Bronchial epithelial cell (primary cell): ENCODE results near the gene SLC6A3. TPM values are rescaled to one million over a fixed set of nuclear protein-coding genes. Genes with fewer than 3 reads are reported as not detected.

Source experiments
- DNase-seq: peaks from one replicate; pipeline ENCODE4 v3.0.0-alpha.2; 2010; ENCODE audit warnings: low read depth
- FAIRE-seq: peaks from 2 replicates; lab custom pipeline; 2011; peaks lifted over from hg19 to GRCh38; lab: Jason Lieb, UNC
- H3K27me3 ChIP-seq: 2 replicates; pipeline ENCODE4 v1.5.1; 2011; ENCODE audit warnings: low read length; ENCODE audit not compliant: control insufficient read depth, insufficient read depth
- H3K36me3 ChIP-seq: 2 replicates; pipeline ENCODE4 v1.5.1; 2011; ENCODE audit warnings: low read length; ENCODE audit not compliant: control insufficient read depth, insufficient read depth
- H3K4me3 ChIP-seq: 2 replicates; pipeline ENCODE4 v1.5.1; 2011; ENCODE audit warnings: mild to moderate bottlenecking, low read depth, low read length, control low read depth
- total RNA-seq: library from RNA; depleted of rRNA; stranded (reverse); fragments of >200 nt; gene quantifications from 2 replicates; pipeline ENCODE4 v1.2.1, GENCODE V29; 2014
- TF ChIP-seq, protein P1 (sequence below): IDR thresholded peaks from 2 replicates; pipeline ENCODE4 v1.5.1; 2011; ENCODE audit warnings: mild to moderate bottlenecking, moderate library complexity, low read length, control low read depth, inconsistent platforms; ENCODE audit not compliant: insufficient read depth, severe bottlenecking

Gene SLC6A3
- total RNA-seq, 1 donor from 2014 or later = not detected

GRCh38 chr5:1443171-1443570 lies 2.1 kb downstream of the SLC6A3 start:
- Histone ChIP-seq H3K36me3 (no peaks in the 10 kb centered on the region), H3K4me3 (no peak overlapping the region), H3K27me3 (peaks cover 27% of the 10 kb centered on the region)
- TF ChIP-seq, protein P1, sequence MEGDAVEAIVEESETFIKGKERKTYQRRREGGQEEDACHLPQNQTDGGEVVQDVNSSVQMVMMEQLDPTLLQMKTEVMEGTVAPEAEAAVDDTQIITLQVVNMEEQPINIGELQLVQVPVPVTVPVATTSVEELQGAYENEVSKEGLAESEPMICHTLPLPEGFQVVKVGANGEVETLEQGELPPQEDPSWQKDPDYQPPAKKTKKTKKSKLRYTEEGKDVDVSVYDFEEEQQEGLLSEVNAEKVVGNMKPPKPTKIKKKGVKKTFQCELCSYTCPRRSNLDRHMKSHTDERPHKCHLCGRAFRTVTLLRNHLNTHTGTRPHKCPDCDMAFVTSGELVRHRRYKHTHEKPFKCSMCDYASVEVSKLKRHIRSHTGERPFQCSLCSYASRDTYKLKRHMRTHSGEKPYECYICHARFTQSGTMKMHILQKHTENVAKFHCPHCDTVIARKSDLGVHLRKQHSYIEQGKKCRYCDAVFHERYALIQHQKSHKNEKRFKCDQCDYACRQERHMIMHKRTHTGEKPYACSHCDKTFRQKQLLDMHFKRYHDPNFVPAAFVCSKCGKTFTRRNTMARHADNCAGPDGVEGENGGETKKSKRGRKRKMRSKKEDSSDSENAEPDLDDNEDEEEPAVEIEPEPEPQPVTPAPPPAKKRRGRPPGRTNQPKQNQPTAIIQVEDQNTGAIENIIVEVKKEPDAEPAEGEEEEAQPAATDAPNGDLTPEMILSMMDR = no peak
- FAIRE-seq (no peak), DNase-seq (no peak)

- H3K27me3 ChIP-seq = peaks cover 26% of the 10 kb centered on the region
- DNase-seq = no peak
- no peaks in the 10 kb centered on the region for H3K36me3 ChIP-seq
- no peak for FAIRE-seq
- TF ChIP-seq, protein P1 = no peak
- no peak overlapping the region for H3K4me3 ChIP-seq
Measured at GRCh38 chr5:1442222-1443145, 2.8 kb downstream of the SLC6A3 start.

DNA sequence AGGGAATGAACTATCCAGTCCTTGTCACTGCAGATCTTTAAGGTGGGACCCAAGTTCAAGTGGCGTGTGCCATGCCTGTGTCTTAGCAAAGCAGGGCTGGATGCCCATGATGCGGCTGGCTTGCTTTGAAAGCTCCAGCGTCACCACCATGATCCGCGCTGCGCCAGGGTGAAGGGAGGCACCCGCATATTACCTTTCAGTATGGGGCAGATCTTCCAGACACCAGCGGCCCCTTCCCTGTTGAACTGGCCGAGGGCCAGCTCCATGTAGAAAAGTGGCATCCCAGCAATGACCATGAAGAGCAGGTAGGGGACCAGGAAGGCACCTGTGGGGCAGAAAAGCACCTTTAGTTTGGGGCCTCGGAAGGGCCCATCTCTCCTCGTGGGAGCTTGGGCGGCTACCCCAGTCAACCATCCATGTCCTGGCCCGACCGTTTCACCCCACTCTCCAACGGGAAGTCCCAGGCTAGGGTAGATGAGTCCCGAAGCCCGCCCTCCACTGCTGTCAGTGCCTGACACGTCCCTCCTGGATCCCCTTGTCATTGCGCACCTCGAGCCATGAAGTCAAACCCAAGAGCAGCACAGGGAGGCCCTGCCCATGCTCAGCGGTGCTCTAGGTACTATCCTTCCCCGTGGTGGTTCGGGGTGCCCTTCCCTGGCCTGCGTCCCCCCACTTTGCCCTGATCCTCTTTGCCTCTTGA lies 3.9 kb downstream of the SLC6A3 start:
- Histone ChIP-seq H3K27me3 (peaks cover 20% of the 10 kb centered on the region), H3K36me3 (no peaks in the 10 kb centered on the region), H3K4me3 (no peak overlapping the region)
- FAIRE-seq (no peak), DNase-seq (no peak)
- TF ChIP-seq, protein P1 = no peak

DNA sequence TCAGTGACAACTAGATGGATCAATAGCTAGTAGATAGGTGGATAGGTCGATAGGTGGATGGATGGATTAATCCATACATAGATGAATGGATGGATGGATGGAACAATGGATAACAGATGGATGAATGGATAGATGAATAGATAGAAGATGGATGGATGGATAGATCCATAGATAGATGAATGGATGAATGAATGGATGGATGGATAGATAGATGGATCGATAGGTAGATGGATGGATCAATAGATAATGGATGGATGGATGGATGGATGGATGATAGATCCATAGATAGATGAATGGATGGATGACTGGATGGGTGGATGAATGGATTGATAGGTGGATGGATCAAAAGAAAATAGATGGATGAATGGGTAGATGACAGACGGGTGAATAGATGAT lies 5.1 kb downstream of the SLC6A3 start:
- H3K27me3 ChIP-seq = peaks cover 13% of the 10 kb centered on the region
- TF ChIP-seq, protein P1 = no peak
- DNase-seq (no peak), FAIRE-seq (no peak)
- no peaks in the 10 kb centered on the region for H3K36me3 ChIP-seq
- H3K4me3 ChIP-seq = no peak overlapping the region

DNA sequence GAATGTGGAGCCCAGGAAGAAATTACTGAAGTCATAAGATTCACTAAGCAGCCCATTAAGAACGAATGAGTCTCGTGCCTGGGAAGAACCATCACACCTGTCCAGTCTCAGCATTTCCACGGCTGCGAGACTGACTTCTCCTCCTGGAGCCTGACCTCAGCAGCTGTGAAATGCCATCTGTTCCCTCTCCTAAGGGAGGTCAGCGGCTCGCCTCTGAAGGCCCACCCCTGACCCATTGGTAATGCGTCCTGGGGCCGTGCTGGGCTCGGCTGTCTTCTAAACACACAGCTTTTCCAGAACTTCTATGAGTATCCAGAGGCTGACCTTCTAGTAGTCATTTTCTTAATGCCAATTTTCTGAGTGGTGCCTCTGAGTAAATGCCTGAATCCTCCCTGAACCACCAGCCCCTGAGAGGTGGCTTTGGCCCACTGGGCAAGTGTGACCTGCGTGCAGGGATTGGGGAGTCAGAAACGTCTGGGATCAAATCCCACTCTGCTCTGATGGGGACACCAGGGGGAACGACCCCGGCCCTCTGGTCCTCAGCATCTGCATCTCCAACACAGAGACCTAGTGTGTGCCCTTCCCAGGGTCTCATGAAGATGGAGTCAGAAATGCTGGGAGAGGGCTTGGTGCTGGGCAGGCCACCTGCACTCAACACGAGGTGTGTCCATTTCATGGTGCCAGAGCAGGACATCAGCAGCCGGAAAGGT lies 5.7 kb downstream of the SLC6A3 start:
- Histone ChIP-seq H3K4me3 (no peak overlapping the region), H3K27me3 (peaks cover 9% of the 10 kb centered on the region), H3K36me3 (no peaks in the 10 kb centered on the region)
- no peak for FAIRE-seq
- no peak for DNase-seq
- TF ChIP-seq, protein P1 = no peak
